HG02763 (cell line): ENCODE measurements around the gene OCLN.
"Not testable (repeated sequence)": the region's sequence is repeated elsewhere in the genome, so short reads cannot be mapped to it uniquely, and the experiment has no call there.

Experiments
- ATAC-seq: cut with Tn5 transposase; IDR thresholded peaks from one replicate; pipeline ENCODE4 v1.9.1; 2021; ENCODE audit warnings: mild to moderate bottlenecking, moderate library complexity; ENCODE audit not compliant: unreplicated experiment

The OCLN gene

DNA sequence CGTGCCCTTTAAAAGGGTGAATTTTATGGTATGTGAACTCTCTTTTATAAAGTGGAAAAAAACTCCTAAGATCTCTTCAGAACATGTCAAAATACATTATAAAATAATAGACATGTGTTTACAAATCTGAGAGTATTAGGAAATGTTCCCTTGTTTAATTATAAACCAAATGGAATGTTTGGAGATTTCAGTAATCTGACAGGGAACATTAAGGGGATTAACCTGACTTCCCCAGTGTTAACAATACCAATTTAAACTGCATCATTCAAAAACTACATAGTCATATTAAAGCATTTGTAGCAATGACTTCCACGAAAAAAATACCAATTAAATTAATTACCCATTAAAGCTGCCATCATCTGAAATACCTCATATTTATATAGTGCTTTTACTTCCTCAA, 1.6 kb upstream of the OCLN start:
- no peak for ATAC-seq

GRCh38 chr5:69491838-69492390, 676 bp upstream of the OCLN start:
- no peak for ATAC-seq

DNA sequence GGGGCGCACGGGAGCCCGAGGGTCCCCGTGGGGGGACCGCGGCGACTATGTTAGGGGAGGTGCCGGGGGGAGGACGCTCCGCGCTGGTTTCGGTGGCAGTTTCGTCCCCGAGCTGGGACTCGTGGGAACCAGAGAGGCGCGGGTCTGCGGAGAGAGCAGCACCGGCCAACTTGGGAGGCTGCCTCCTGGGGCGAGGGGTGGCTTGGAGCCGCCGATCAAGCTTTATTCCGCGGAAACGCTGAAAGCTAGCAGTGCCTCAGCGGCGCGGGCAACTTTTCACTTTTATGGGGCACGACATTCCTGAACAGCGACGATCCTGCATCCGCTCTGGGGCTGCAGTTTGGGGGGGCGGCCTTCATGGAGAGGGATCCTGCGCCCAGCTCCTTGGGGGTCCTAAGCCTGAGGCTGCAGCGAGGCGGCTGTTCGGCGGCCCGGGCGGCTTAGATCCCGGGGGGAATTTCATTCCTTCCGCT, 369 bp downstream of the OCLN start:
- ATAC-seq: no peak

- ATAC-seq: no peak
Measured at GRCh38 chr5:69493396-69494133, 975 bp downstream of the OCLN start.

- ATAC-seq: no peak
Measured at GRCh38 chr5:69494452-69494851, 1.9 kb downstream of the OCLN start.

DNA sequence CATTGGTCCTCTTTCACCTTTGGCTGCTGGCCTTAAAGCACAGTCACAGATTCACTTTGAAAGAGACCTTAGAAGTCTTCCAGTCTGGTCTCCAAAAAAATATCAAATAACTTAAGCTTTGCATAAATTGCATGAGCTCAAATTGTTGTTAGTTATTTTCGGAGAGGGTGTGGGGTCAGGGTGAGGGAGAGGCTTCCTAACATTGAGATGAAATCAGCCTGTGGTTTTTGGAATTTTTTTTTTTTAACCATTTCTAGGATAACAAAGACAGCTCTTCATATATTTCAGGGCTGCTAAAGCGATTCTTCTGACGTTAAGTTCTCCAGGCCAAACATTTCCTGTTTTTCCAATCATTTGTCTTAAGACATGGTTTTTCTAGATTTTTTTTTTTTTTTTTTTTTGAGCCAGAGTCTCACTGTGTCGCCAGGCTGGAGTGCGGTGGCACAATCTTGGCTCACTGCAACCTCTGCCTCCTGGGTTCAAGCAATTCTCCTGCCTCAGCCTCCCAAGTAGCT, 4.5 kb downstream of the OCLN start:
- ATAC-seq: no peak

DNA sequence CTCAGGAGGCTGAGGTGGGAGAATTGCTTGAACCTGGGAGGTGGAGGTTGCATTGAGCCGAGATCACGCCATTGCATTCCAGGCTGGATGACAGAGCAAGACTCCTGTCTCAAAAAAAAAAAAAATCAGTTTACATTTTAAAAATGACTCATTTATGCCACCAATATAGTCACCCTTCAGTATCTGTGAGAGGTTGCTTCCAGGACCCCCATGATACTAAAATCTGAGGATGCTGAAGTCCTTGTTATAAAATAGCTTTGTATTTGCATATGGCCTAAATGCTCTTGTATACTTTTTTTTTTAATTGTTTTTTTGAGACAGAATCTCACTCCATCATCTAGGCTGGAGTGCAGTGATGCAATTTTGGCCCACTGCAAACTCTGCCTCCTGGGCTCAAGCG, 5.8 kb downstream of the OCLN start:
- ATAC-seq: no peak

- no peak for ATAC-seq
Measured at GRCh38 chr5:69502367-69502766, 9.8 kb downstream of the OCLN start.

DNA sequence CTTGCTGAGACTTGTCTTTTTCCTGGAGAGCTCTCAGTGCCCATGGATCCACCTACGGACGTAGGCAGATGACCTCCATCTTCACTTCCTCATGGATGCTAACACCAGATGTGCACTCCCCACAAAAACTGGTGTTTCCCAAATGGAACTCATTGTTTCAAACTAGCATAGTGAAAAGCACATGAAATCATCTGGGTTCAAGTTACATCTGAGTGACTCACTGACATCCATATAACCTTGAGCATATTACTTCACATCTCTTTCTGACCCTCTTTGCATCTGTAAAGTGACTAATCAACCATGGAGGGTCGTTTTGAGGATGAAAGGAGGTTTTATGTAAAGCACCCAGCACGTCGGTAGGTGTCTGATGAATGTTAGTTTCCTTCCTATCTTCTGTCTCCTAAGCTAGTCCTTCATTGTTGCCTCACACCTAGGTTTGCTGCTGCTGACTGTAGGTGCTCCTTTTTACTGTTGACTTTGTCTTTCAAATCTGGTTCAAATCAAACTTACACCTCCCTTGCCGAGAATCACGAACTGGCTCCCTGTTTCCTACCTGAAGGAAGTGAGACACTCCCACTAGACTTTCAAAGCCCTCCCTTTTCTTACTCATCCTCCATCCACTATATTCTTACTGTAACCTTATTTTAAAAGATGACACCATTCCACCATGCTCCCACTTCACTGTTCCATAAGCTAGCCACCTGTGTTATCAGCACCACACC, 10.3 kb downstream of the OCLN start:
- no peak for ATAC-seq

GRCh38 chr5:69504036-69504435, 11.4 kb downstream of the OCLN start:
- ATAC-seq: no peak

DNA sequence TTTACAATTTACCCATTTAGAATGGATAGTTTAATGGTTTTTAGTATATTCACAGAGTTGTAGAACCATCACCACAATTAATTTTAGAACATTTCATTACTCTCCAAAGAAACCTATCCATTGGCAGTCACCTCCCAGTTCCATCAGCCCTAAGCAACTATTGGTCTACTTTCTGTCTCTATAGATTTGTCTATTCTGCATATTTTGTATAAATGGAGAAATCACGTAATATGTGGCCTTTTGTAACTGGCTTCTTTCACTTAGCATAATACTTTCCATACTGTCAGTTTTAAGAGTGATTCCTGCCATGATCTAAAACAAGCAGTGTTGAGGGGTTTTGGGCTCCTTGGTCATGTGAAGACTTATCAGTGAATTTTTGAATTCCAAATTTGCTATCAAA, 12.7 kb downstream of the OCLN start:
- no peak for ATAC-seq

DNA sequence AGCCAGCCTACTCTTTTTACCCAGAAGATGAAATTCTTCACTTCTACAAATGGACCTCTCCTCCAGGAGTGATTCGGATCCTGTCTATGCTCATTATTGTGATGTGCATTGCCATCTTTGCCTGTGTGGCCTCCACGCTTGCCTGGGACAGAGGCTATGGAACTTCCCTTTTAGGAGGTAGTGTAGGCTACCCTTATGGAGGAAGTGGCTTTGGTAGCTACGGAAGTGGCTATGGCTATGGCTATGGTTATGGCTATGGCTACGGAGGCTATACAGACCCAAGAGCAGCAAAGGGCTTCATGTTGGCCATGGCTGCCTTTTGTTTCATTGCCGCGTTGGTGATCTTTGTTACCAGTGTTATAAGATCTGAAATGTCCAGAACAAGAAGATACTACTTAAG, 16.6 kb downstream of the OCLN start:
- ATAC-seq: no peak

DNA sequence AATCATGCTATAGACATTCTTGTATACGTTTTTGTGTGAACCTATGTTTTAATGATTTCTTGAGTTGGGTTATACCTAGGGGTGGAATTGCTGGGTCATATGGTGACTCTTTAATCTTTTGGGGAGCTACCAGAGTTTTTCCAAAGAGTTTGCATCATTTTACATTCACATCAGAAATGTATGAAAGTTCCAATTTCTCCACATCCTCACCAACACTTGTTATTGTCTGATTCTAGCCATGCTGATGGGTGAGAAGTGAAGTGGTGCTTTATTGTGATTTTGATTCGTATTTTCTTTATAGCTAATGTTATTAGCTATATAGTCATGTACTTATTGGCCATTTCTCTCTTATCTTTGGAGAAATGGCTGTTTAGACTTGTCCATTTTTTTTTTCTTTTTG, 18.1 kb downstream of the OCLN start:
- no peak for ATAC-seq

- ATAC-seq: no peak
Measured at GRCh38 chr5:69512740-69513260, 20.2 kb downstream of the OCLN start.

DNA sequence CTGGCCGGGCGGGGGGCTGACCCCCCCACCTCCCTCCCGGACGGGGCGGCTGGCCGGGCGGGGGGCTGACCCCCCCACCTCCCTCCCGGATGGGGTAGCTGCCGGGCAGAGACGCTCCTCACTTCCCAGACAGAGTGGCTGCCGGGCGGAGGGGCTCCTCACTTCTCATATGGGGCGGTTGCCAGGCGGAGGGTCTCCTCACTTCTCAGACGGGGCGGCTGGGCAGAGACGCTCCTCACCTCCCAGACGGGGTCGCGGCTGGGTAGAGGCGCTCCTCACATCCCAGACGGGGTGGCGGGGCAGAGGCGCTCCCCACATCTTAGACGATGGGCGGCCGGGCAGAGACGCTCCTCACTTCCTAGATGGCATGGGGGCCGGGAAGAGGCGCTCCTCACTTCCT, 23.0 kb downstream of the OCLN start:
- ATAC-seq: not testable (repeated sequence)

GRCh38 chr5:69516769-69517168, 24.2 kb downstream of the OCLN start:
- ATAC-seq: no peak

DNA sequence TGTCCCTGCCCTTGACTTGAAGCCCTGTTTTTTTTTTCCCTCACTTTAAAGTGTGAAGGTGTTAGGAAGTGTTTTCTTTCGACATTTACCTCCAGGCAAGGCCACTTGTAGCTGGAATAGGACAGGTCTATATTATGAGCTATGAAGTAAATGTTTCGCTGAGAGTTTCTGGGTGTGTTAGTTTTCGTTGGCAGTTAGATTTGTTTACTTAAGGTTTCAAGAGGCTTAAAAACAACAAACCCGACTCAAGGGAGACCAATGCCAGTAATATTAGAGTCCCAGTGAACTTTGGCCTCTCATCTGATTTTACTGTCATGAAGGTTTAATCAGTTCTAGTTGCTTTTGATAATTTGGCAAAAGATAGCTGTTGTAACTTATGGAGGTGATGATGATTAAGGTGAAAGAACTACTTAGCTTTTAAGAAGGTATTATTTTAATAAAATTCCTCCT, 25.2 kb downstream of the OCLN start:
- no peak for ATAC-seq

GRCh38 chr5:69519285-69519684, 26.7 kb downstream of the OCLN start:
- ATAC-seq: no peak

DNA sequence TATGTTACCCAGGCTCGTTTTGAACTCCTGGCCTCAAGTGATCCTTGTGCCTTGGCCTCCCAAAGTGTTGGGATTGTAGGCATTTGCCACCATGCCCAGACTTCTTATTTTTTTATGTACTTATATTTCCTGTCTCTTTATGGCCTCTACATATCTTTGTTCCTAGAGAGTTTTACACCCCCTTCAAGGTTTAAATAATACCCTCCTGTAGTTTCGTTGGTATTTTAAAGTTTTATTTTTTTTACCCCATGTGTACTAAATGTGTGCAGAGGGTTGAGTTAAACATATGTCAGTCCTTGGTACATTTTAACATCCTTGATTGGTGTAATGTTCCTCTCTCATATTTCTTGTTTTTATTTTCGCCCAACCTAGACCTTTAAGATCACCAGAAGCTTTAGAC, 29.4 kb downstream of the OCLN start:
- no peak for ATAC-seq

DNA sequence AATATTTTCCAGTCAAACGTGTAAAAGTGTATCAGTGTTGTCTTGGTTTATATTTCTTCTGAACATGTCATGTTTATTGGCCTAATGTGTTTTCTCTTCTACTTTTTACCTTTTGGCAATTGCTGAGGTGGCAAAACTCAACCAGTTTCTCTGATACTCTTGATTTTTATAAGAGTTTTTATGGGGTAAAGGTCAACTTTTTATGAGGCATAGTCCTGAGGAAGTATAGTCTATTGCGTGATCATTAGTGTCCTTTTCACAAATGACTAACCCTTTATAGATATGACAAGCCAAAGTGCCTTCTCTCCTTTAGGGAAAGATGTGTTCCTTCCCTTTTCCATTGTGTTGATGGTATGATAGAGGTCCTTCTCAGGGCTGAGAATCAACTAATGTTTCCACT, 32.9 kb downstream of the OCLN start:
- ATAC-seq: no peak

DNA sequence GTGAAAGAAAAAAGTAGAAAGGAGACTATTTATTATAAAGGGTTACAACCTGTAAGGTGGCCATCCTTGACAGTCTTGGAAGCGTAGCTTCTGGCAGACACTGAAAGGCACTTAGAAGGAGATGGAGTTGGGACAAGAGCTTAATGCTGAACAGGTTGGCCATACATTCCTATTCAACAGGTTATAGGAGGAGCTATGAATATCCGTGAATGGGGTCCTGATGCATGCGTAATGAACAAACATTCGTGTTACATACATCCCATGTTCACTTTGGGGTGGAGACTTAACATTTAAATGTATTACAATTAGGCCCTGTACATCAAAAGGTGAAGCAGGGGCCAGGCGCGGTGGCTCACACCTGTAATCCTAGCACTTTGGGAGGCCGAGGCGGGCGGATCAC, 34.1 kb downstream of the OCLN start:
- no peak for ATAC-seq
